ENCODE results near the gene CTAG1A. TPM values are rescaled to one million over a fixed set of nuclear protein-coding genes. Genes with fewer than 3 reads are reported as not detected.
A peak's percentile ranks its signal among the peaks of the same experiment; 100 is the strongest.
"Not testable (repeated sequence)": the region's sequence is repeated elsewhere in the genome, so short reads cannot be mapped to it uniquely, and the experiment has no call there.

CTAG1A gene
- total and polyA plus RNA-seq, 12 donors, result not detected

DNA sequence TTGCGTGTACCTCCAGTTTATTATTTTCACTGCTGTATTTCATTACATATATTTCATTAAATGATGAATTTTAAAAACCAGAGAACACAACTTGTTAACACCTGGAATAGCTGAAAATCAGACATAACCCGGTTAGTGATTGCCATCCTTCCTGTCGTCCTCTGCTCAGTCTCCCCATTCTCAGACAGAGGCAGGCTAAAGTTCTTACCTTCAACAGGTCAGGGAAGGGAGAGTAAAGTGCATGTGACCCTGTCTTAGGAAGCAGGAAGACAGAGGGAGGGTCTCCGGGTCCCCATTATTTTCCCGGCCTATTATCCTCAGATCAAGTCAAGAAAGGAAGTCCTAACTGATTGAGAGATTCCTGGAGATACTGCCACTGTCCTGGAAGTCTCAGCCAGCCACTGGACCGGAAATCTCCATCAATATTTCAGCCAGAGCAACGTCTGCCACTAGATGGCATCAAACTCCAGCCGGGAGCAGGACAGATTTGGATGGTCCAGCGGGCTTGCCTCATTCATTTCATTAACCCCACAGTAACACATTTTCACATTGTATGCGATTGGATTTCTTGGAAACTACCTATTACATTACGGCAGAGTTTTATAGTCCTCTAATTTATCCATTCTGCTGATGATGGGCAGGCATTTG lies 36.0 kb downstream of the CTAG1A start:
- H3K4me3 ChIP-seq; DNase-seq; H3K36me3 ChIP-seq; H3K27me3 ChIP-seq; H3K27ac ChIP-seq; intact Hi-C loops (cut with DNase I); H3K4me1 ChIP-seq; H3K9me3 ChIP-seq: not testable (repeated sequence)
- peak in 7 of 8 donors; percentile 31 to 78 (median 74) for ATAC-seq
- 28 to 40% methylated on average over 2 of the region's 11 CpGs for WGBS, 2 donors

DNA sequence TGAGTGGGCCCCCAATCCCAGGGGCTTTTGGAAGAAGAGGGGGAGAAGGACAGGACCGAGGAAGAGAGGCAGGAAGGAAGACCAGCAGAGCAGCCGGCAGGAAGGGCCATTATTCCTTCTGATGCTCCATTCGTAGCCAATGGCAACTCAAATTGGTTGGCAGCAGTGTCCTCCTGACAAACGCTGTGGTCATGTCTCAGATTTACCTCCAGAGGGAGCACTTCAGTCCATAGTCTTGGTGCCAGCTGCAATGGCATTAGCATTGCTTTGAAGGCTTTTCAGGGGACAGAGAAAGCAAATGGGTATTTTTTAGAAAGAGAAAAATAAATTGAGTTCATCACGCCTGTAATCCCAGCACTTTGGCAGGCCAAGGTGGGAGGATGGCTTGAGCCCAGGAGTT lies 44.0 kb downstream of the CTAG1A start:
- H3K9me3 ChIP-seq; H3K36me3 ChIP-seq; H3K27me3 ChIP-seq; H3K27ac ChIP-seq; H3K4me1 ChIP-seq; DNase-seq; H3K4me3 ChIP-seq; intact Hi-C loops (cut with DNase I): not testable (repeated sequence)
- peak in 6 of 8 donors; percentile 48 to 69 (median 55) for ATAC-seq
- no CpG with 5 or more reads among the region's 5 CpGs for WGBS, 2 donors

DNA sequence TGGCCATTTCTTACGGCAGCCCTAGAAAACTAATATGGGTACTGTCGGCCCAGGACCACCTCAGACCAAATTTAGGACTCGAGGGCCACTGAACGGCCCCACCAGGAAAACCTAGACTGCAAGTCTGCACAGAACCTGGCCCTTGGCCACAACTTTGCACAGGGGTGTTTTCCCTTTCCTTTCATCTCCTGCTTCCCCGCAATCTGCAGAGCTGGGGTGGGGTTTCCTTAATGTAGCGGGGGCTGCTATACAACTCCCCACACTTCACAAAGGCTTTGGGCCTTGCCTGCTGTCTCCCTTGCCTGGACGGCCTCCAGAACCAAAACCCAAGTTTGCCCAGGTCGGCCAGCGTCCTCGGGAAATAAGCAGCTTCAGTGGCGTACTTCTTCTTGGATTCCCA lies 46.0 kb downstream of the CTAG1A start:
- DNase-seq; H3K9me3 ChIP-seq; intact Hi-C loops (cut with DNase I); H3K4me1 ChIP-seq; H3K27ac ChIP-seq; H3K27me3 ChIP-seq; ATAC-seq; H3K36me3 ChIP-seq; H3K4me3 ChIP-seq: not testable (repeated sequence)
- no CpG with 5 or more reads among the region's 11 CpGs for WGBS, 2 donors

DNA sequence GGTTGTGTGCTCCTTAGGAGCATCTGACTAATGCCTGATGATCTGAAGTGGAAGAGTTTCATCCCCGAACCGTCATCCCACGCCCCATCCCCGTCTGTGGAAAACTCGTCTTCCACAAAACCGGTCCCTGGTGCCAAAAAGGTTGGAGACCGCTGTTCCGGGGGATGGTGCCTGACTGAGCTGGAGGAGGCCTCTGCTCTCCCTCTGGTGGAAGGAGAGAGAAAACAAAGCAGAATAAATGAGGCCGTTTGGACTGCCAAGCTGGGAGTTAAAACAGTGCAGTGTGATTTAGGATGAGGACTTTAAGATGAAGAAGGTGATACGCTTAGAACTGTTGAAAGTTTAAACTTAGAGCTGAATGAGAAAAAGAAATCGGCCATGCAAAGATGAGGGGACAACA lies 48.7 kb downstream of the CTAG1A start:
- no CpG with 5 or more reads among the region's 11 CpGs for WGBS, 2 donors
- ATAC-seq, result peak in 2 of 8 donors; percentile 9 to 19
- intact Hi-C loops (cut with DNase I), result not testable (repeated sequence)

More for the DNA sequence above, 48.7 kb downstream of the CTAG1A start:
- not testable (repeated sequence) for H3K27me3 ChIP-seq, H3K27ac ChIP-seq, H3K36me3 ChIP-seq, H3K4me1 ChIP-seq, DNase-seq, H3K9me3 ChIP-seq, H3K4me3 ChIP-seq

Other genes starting within 250 kb of the CTAG1A start
- gene FLNA, start 210.5 kb upstream of the CTAG1A start, total RNA-seq, result 100 to 1,000 TPM; 139 to 288 (median 181) TPM
- gene FLNA, start 210.5 kb upstream of the CTAG1A start, polyA plus RNA-seq, result 100 to 1,000 TPM; 368 to 442 TPM
- gene EMD, start 205.8 kb upstream of the CTAG1A start, total RNA-seq, result 10 to 100 TPM; 47.8 to 74.1 (median 59.6) TPM
- gene EMD, start 205.8 kb upstream of the CTAG1A start, polyA plus RNA-seq, result 100 to 1,000 TPM in 1 of 2 donors, 10 to 100 TPM in 1; 54.8 to 170 TPM
- 1,000 to 10,000 TPM; 1,543 to 2,503 (median 1,867) TPM for gene RPL10, start 186.8 kb upstream of the CTAG1A start, total RNA-seq
- 1,000 to 10,000 TPM; 2,102 to 7,085 TPM for gene RPL10, start 186.8 kb upstream of the CTAG1A start, polyA plus RNA-seq
- gene DNASE1L1, start 175.9 kb upstream of the CTAG1A start, total RNA-seq, result 10 to 100 TPM; 35.2 to 57.1 (median 46.9) TPM
- gene DNASE1L1, start 175.9 kb upstream of the CTAG1A start, polyA plus RNA-seq, result 10 to 100 TPM; 27.2 to 55.0 TPM
- 10 to 100 TPM; 28.4 to 42.6 (median 33.7) TPM for gene TAFAZZIN, start 173.6 kb upstream of the CTAG1A start, total RNA-seq
- gene TAFAZZIN, start 173.6 kb upstream of the CTAG1A start, polyA plus RNA-seq, result 100 to 1,000 TPM in 1 of 2 donors, 10 to 100 TPM in 1; 38.2 to 112 TPM
- gene ATP6AP1, start 156.5 kb upstream of the CTAG1A start, total RNA-seq, result 100 to 1,000 TPM in 3 of 10 donors, 10 to 100 TPM in 7; 69.5 to 113 (median 90.6) TPM
- 100 to 1,000 TPM in 1 of 2 donors, 10 to 100 TPM in 1; 26.0 to 103 TPM for gene ATP6AP1, start 156.5 kb upstream of the CTAG1A start, polyA plus RNA-seq
- gene GDI1, start 148.0 kb upstream of the CTAG1A start, total RNA-seq, result 100 to 1,000 TPM in 1 of 10 donors, 10 to 100 TPM in 9; 67.5 to 101 (median 77.5) TPM
- 100 to 1,000 TPM; 111 to 117 TPM for gene GDI1, start 148.0 kb upstream of the CTAG1A start, polyA plus RNA-seq
- gene FAM50A, start 141.0 kb upstream of the CTAG1A start, total RNA-seq, result 10 to 100 TPM; 25.5 to 59.9 (median 34.7) TPM
- 100 to 1,000 TPM; 134 to 167 TPM for gene FAM50A, start 141.0 kb upstream of the CTAG1A start, polyA plus RNA-seq
- 10 to 100 TPM; 11.6 to 35.3 (median 16.7) TPM for gene PLXNA3, start 126.9 kb upstream of the CTAG1A start, total RNA-seq
- gene PLXNA3, start 126.9 kb upstream of the CTAG1A start, polyA plus RNA-seq, result 10 to 100 TPM in 1 of 2 donors, 1 to 10 TPM in 1; 9.7 to 18.9 TPM
- gene LAGE3, start 105.9 kb upstream of the CTAG1A start, total RNA-seq, result 10 to 100 TPM; 13.7 to 21.3 (median 17.7) TPM
- gene LAGE3, start 105.9 kb upstream of the CTAG1A start, polyA plus RNA-seq, result 10 to 100 TPM in 1 of 2 donors, 1 to 10 TPM in 1; 7.5 to 38.2 TPM
- 10 to 100 TPM; 45.8 to 69.4 (median 50.4) TPM for gene UBL4A, start 98.5 kb upstream of the CTAG1A start, total RNA-seq
- gene UBL4A, start 98.5 kb upstream of the CTAG1A start, polyA plus RNA-seq, result 10 to 100 TPM; 33.1 to 48.3 TPM
- 10 to 100 TPM in 7 of 10 donors, 1 to 10 TPM in 3; 8.7 to 19.8 (median 11.7) TPM for gene SLC10A3, start 94.5 kb upstream of the CTAG1A start, total RNA-seq
- gene SLC10A3, start 94.5 kb upstream of the CTAG1A start, polyA plus RNA-seq, result 10 to 100 TPM; 11.9 to 38.1 TPM
- 10 to 100 TPM; 36.5 to 73.9 (median 48.4) TPM for gene FAM3A, start 68.9 kb upstream of the CTAG1A start, total RNA-seq
- gene FAM3A, start 68.9 kb upstream of the CTAG1A start, polyA plus RNA-seq, result 10 to 100 TPM; 69.1 to 76.6 TPM
- 10 to 100 TPM in 4 of 10 donors, 1 to 10 TPM in 6; 5.0 to 20.9 (median 8.5) TPM for gene G6PD, start 38.3 kb upstream of the CTAG1A start, total RNA-seq
- 10 to 100 TPM; 10.3 to 19.2 TPM for gene G6PD, start 38.3 kb upstream of the CTAG1A start, polyA plus RNA-seq
- 10 to 100 TPM; 11.6 to 21.7 (median 15.1) TPM for gene IKBKG, start 37.5 kb upstream of the CTAG1A start, total RNA-seq
- 10 to 100 TPM; 14.6 to 27.0 TPM for gene IKBKG, start 37.5 kb upstream of the CTAG1A start, polyA plus RNA-seq
- gene CTAG1B, start 34.1 kb downstream of the CTAG1A start, total RNA-seq, result not detected
- gene CTAG1B, start 34.1 kb downstream of the CTAG1A start, polyA plus RNA-seq, result not detected
- not detected for gene CTAG2, start 68.4 kb downstream of the CTAG1A start, total RNA-seq
- not detected for gene CTAG2, start 68.4 kb downstream of the CTAG1A start, polyA plus RNA-seq
- gene GAB3, start 165.9 kb downstream of the CTAG1A start, total RNA-seq, result 10 to 100 TPM; 13.6 to 32.1 (median 22.0) TPM
- gene GAB3, start 165.9 kb downstream of the CTAG1A start, polyA plus RNA-seq, result 10 to 100 TPM in 1 of 2 donors, 1 to 10 TPM in 1; 5.9 to 25.2 TPM
- gene DKC1, start 177.7 kb downstream of the CTAG1A start, total RNA-seq, result 10 to 100 TPM; 18.8 to 31.9 (median 26.6) TPM
- 10 to 100 TPM; 25.0 to 25.5 TPM for gene DKC1, start 177.7 kb downstream of the CTAG1A start, polyA plus RNA-seq
- gene MPP1, start 220.4 kb downstream of the CTAG1A start, total RNA-seq, result 10 to 100 TPM; 31.8 to 50.6 (median 40.3) TPM
- gene MPP1, start 220.4 kb downstream of the CTAG1A start, polyA plus RNA-seq, result 10 to 100 TPM; 18.4 to 20.8 TPM
- gene SMIM9, start 249.5 kb downstream of the CTAG1A start, total RNA-seq, result under 1 TPM in 3 of 10 donors, not detected in 7; 0.28 to 0.47 (median 0.28) TPM
- gene SMIM9, start 249.5 kb downstream of the CTAG1A start, polyA plus RNA-seq, result not detected

Measured in heart right ventricle (tissue), 16 donors.